Kidney tubule cell (primary cell): Measurements from ENCODE around the gene TBC1D22A.
"Not testable (repeated sequence)": the region's sequence is repeated elsewhere in the genome, so short reads cannot be mapped to it uniquely, and the experiment has no call there.

Experiments
- DNase-seq: peaks from one replicate; pipeline ENCODE4 v3.0.0-alpha.2; 2018; ENCODE audit warnings: low spot score

Gene TBC1D22A

GRCh38 chr22:46972901-46973831, 210.7 kb downstream of the TBC1D22A start:
- DNase-seq: no peak

GRCh38 chr22:46974077-46974476, 211.6 kb downstream of the TBC1D22A start:
- no peak for DNase-seq

GRCh38 chr22:46974631-46975585, 212.5 kb downstream of the TBC1D22A start:
- no peak for DNase-seq

- DNase-seq: no peak
These were observed 213.7 kb downstream of the TBC1D22A start for GRCh38 chr22:46976143-46976542.

GRCh38 chr22:46976598-46976997, 214.1 kb downstream of the TBC1D22A start:
- no peak for DNase-seq

- no peak for DNase-seq
These were observed 215.3 kb downstream of the TBC1D22A start for GRCh38 chr22:46977656-46978343.

- not testable (repeated sequence) for DNase-seq
These were observed 216.2 kb downstream of the TBC1D22A start for GRCh38 chr22:46978668-46979067.

- DNase-seq: no peak
These were observed 217.1 kb downstream of the TBC1D22A start for GRCh38 chr22:46979506-46979905.

GRCh38 chr22:46980392-46980791, 217.9 kb downstream of the TBC1D22A start:
- no peak for DNase-seq

- no peak for DNase-seq
These were observed 220.2 kb downstream of the TBC1D22A start for GRCh38 chr22:46982635-46983034.

- DNase-seq: no peak
These were observed 220.6 kb downstream of the TBC1D22A start for GRCh38 chr22:46983046-46983445.

GRCh38 chr22:46984751-46985506, 222.5 kb downstream of the TBC1D22A start:
- DNase-seq: peak; percentile 62

- no peak for DNase-seq
These were observed 223.0 kb downstream of the TBC1D22A start for GRCh38 chr22:46985507-46985882.

- DNase-seq: no peak
These were observed 224.3 kb downstream of the TBC1D22A start for GRCh38 chr22:46986788-46987187.

GRCh38 chr22:46990937-46991550, 228.6 kb downstream of the TBC1D22A start:
- DNase-seq: no peak

- DNase-seq: no peak
These were observed 229.2 kb downstream of the TBC1D22A start for GRCh38 chr22:46991666-46992065.

GRCh38 chr22:46992121-46992731, 229.8 kb downstream of the TBC1D22A start:
- no peak for DNase-seq

- no peak for DNase-seq
These were observed 231.2 kb downstream of the TBC1D22A start for GRCh38 chr22:46993633-46994032.

- DNase-seq: no peak
These were observed 231.8 kb downstream of the TBC1D22A start for GRCh38 chr22:46994265-46994664.

- DNase-seq: no peak
These were observed 232.5 kb downstream of the TBC1D22A start for GRCh38 chr22:46994983-46995382.
